Panc1 (cell line): Measurements from ENCODE around the gene UBL5. TPM values are rescaled to one million over a fixed set of nuclear protein-coding genes. Genes with fewer than 3 reads are reported as not detected.

Experiments
- ATAC-seq: fragments of 200-7000 bp; cut with Tn5 transposase; 2 replicates; pipeline ENCODE4 v1.9.1; 2020; ENCODE audit warnings: mild to moderate bottlenecking, moderate library complexity
- BruUV-seq: library from RNA; stranded (reverse); fragments of 400-500 nt; replicated peaks from 2 replicates; lab custom pipeline; 2021; lab: Mats Ljungman, UMichigan
- CTCF ChIA-PET: fragments of 300-600 bp; sonication (Branson Sonifier 250); formaldehyde crosslinking; loops from one replicate; lab custom pipeline; 2022; ENCODE audit warnings: antibody characterized with exemption; lab: Charles Lee
- POLR2A ChIA-PET: fragments of 300-600 bp; sonication (Branson Sonifier 250); formaldehyde crosslinking; loops from one replicate; lab custom pipeline; 2022; ENCODE audit warnings: antibody characterized with exemption; lab: Charles Lee
- DNase-seq: peaks from one replicate; pipeline ENCODE4 v3.0.0-alpha.2; 2010; ENCODE audit warnings: low read depth, low spot score
- H3K27ac ChIP-seq: 2 replicates; pipeline ENCODE4 v1.5.1; 2011; ENCODE audit warnings: mild to moderate bottlenecking, low read length, inconsistent platforms
- H3K27me3 ChIP-seq: fragments of 200-500 bp; sonication (Bioruptor generic); 2 replicates; pipeline ENCODE4 v1.6.0; 2014; ENCODE audit warnings: low read length, inconsistent platforms; ENCODE audit not compliant: control insufficient read depth, insufficient read depth
- H3K36me3 ChIP-seq: fragments of 200-500 bp; sonication (Bioruptor generic); 2 replicates; pipeline ENCODE4 v1.5.1; 2014; ENCODE audit warnings: inconsistent platforms, mild to moderate bottlenecking, low read length, moderate library complexity; ENCODE audit not compliant: control insufficient read depth, insufficient read depth
- H3K4me1 ChIP-seq: 2 replicates; pipeline ENCODE4 v1.5.1; 2011; ENCODE audit warnings: inconsistent platforms, mild to moderate bottlenecking, low read length, moderate library complexity; ENCODE audit not compliant: control insufficient read depth, insufficient read depth
- H3K4me3 ChIP-seq, 2 experiments: 2 replicates each; pipeline ENCODE4 v1.5.1; 2011 to 2012; ENCODE audit warnings: low read depth in 2 of 2, low read length in 2 of 2, mild to moderate bottlenecking in 2 of 2, inconsistent platforms in 1 of 2, moderate library complexity in 1 of 2
- H3K9me3 ChIP-seq: fragments of 200-500 bp; sonication (Bioruptor generic); 2 replicates; pipeline ENCODE4 v1.5.1; 2014; ENCODE audit warnings: low read depth, mild to moderate bottlenecking, inconsistent platforms, low read length, moderate library complexity; ENCODE audit not compliant: control insufficient read depth, insufficient read depth
- CTCF ChIP-seq: fragments of 450-650 bp; IDR thresholded peaks from 2 replicates; pipeline ENCODE4 v1.5.1; 2017; ENCODE audit warnings: mild to moderate bottlenecking
- POLR2AphosphoS5 ChIP-seq: IDR thresholded peaks from 2 replicates; pipeline ENCODE4 v1.6.1; 2012; ENCODE audit warnings: mild to moderate bottlenecking, low read depth, low read length, moderate library complexity
- REST ChIP-seq, 2 experiments: IDR thresholded peaks; 2 replicates each; pipeline ENCODE4 v1.6.1; 2011 to 2012; ENCODE audit warnings: low read depth in 2 of 2, control low read depth in 1 of 2, low read length in 1 of 2, mild to moderate bottlenecking in 1 of 2, moderate library complexity in 1 of 2; ENCODE audit not compliant: insufficient read depth in 1 of 2
- SIN3A ChIP-seq: IDR thresholded peaks from 2 replicates; pipeline ENCODE4 v1.6.1; 2012; ENCODE audit warnings: low read depth, mild to moderate bottlenecking, low read length, moderate library complexity, borderline replicate concordance; ENCODE audit not compliant: insufficient read depth
- TCF7L2 ChIP-seq: IDR thresholded peaks from 2 replicates; pipeline ENCODE4 v1.6.1; 2011; ENCODE audit warnings: mild to moderate bottlenecking, low read depth, low read length, inconsistent platforms
- in situ Hi-C: cut with HindIII; loops from 2 replicates; pipeline ENCODE4 v1.10.0; 2016; ENCODE audit warnings: low sequenced_read_pairs, low pct_unique_long_range_greater_than_20kb
- intact Hi-C: fragments of 100-400 bp; cut with micrococcal nuclease; formaldehyde crosslinking; loops from one replicate; pipeline ENCODE4 v1.10.0; 2022; ENCODE audit not compliant: unreplicated experiment
- total RNA-seq: library from RNA; stranded (reverse); gene quantifications from one replicate; pipeline ENCODE4 v1.2.1, GENCODE V29; 2021; ENCODE audit not compliant: unreplicated experiment

UBL5 gene
- total RNA-seq, 1 experiment from 2014 or later = 379 TPM

- POLR2A ChIA-PET = no interaction called here
- in situ Hi-C loops (no loop called here), intact Hi-C loops (loop anchor here (10.0 kb wide), 1 partner anchor 208 kb away; the partner anchor contains the start of gene ZNF121)
- Histone ChIP-seq H3K27me3 (no peaks in the 10 kb centered on the region), H3K27ac (peak overlapping the region; percentile 81), H3K9me3 (no peaks in the 10 kb centered on the region), H3K36me3 (no peaks in the 10 kb centered on the region), H3K4me3 (peak overlapping the region; percentile 68 to 72), H3K4me1 (no peaks in the 10 kb centered on the region; the same call in 1 of the 2 replicates)
- peak; percentile 61 for DNase-seq
- CTCF ChIA-PET = no interaction called here
- no peak for TF ChIP-seq TCF7L2
- TF ChIP-seq SIN3A = no peak
- TF ChIP-seq REST (IDR thresholded peaks at IDR 0.05; ENCODE audit: insufficient read depth in 1 of 2, low read depth in 2 of 2, low read length in 1 of 2) = no peak
- TF ChIP-seq CTCF = no peak
- TF ChIP-seq POLR2AphosphoS5 = no peak
- ATAC-seq = peak; percentile 72
- BruUV-seq = no TSS peak
Measured at GRCh38 chr19:9792206-9793070, 35.3 kb upstream of the UBL5 start.

- ChIA-PET POLR2A (no interaction called here), CTCF (no interaction called here)
- in situ Hi-C loops = no loop called here
- TF ChIP-seq TCF7L2 = no peak
- TF ChIP-seq SIN3A = no peak
- no peak for TF ChIP-seq CTCF
- no peak for TF ChIP-seq POLR2AphosphoS5
- no peak for TF ChIP-seq REST (IDR thresholded peaks at IDR 0.05; ENCODE audit: insufficient read depth in 1 of 2, low read depth in 2 of 2, low read length in 1 of 2)
- BruUV-seq = TSS peak; percentile 86
- Histone ChIP-seq H3K27ac (peak overlapping the region; percentile 81), H3K4me1 (no peaks in the 10 kb centered on the region; the same call in 1 of the 2 replicates), H3K9me3 (no peaks in the 10 kb centered on the region), H3K4me3 (peak overlapping the region; percentile 68 to 72), H3K27me3 (no peaks in the 10 kb centered on the region), H3K36me3 (no peaks in the 10 kb centered on the region)
- ATAC-seq (peak; percentile 62), DNase-seq (no peak)
- intact Hi-C loops = loop anchor here (10.0 kb wide), 1 partner anchor 208 kb away; the partner anchor contains the start of gene ZNF121
Measured at GRCh38 chr19:9793071-9793591, 34.6 kb upstream of the UBL5 start.
